22Rv1 (cell line): Measurements from ENCODE around the gene SGCG.
"Not testable (repeated sequence)": the region's sequence is repeated elsewhere in the genome, so short reads cannot be mapped to it uniquely, and the experiment has no call there.

Source experiments
- H3K27ac ChIP-seq: fragments of 450-650 bp; 2 replicates; pipeline ENCODE4 v1.5.1; 2017
- ZFX ChIP-seq: fragments of 450-650 bp; IDR thresholded peaks from 2 replicates; pipeline ENCODE4 v1.6.1; 2017; ENCODE audit warnings: antibody characterized with exemption, borderline replicate concordance
- TF ChIP-seq, protein P1 (sequence below): fragments of 450-650 bp; IDR thresholded peaks from 2 replicates; pipeline ENCODE4 v1.5.1; 2017; ENCODE audit warnings: mild to moderate bottlenecking

The SGCG gene

DNA sequence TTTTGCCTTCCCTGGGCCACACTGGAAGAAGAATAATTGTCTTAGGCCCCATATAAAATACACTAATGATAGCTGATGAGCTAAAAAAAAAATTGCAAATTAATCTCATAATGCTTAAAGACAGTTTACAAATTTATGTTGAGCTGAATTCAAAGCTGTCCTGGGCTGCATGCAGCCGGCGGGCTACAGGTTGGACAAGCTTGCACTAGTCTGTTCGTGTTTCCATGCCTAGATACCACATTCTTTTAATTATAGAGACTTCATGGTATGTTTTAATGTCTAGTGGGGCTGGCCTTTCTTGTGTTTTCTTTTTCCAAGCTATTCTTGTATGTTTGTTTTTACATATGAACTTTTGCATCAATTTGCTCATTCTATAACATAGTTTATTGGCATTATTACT is 90.6 kb downstream of the SGCG start:
- TF ChIP-seq, protein P1, sequence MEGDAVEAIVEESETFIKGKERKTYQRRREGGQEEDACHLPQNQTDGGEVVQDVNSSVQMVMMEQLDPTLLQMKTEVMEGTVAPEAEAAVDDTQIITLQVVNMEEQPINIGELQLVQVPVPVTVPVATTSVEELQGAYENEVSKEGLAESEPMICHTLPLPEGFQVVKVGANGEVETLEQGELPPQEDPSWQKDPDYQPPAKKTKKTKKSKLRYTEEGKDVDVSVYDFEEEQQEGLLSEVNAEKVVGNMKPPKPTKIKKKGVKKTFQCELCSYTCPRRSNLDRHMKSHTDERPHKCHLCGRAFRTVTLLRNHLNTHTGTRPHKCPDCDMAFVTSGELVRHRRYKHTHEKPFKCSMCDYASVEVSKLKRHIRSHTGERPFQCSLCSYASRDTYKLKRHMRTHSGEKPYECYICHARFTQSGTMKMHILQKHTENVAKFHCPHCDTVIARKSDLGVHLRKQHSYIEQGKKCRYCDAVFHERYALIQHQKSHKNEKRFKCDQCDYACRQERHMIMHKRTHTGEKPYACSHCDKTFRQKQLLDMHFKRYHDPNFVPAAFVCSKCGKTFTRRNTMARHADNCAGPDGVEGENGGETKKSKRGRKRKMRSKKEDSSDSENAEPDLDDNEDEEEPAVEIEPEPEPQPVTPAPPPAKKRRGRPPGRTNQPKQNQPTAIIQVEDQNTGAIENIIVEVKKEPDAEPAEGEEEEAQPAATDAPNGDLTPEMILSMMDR = no peak
- TF ChIP-seq ZFX = no peak
- H3K27ac ChIP-seq = no peak overlapping the region

DNA sequence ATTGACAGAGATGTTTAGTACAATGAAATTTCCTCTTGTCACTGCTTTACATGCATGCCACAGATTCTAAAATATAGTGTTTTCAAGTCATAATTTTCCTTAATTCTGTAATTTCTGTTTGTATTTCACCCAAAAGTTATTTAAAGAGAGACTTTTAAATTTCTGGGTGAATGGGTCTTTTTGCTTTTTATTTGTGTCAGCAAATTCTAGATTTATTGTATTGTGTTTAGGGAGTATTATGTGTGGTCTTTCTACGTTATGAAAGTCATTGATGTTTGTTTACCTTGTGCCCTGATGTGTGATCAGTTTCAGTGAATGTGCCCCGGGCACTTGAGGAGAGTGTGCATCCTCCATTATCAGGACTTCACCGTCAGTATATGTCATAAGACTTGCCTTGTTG is 92.7 kb downstream of the SGCG start:
- no peak overlapping the region for H3K27ac ChIP-seq
- TF ChIP-seq, protein P1 = no peak
- no peak for TF ChIP-seq ZFX

DNA sequence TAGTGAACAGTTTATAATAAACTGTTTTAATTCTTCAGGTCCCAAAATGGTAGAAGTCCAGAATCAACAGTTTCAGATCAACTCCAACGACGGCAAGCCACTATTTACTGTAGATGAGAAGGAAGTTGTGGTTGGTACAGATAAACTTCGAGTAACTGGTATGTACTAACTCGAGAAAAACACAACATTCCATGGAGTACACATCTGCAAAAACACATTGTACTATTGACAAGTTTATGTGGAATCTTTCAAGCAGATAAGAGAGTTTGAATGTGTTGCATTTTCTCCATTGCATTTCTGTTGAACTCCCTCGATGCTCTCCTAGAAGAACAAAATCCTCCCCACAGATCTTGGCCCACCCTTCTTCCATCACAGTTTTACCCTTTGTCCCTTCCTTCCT is 98.5 kb downstream of the SGCG start:
- TF ChIP-seq, protein P1 = no peak
- TF ChIP-seq ZFX = no peak

DNA sequence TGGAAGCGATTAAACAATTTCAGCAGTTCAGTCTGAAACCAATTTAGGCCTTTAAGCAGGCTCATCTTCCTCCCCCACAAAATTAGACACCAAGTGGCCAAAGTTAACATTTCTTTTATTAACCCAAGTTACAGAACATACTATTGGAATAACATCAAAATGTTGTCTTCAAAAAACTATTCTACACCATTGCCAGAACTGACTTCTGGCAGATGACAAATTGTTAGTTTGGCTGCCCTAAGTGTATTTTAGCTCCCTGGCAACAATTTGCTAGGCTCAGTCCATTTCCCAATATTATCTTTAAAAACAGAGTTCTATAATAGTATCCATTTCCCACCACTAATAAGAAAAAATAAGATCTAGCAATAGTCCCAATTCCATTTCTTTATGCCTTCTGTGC is 107.8 kb downstream of the SGCG start:
- no peak overlapping the region for H3K27ac ChIP-seq
- TF ChIP-seq, protein P1 = no peak
- TF ChIP-seq ZFX = no peak

More for the DNA sequence above, 98.5 kb downstream of the SGCG start:
- no peak overlapping the region for H3K27ac ChIP-seq

DNA sequence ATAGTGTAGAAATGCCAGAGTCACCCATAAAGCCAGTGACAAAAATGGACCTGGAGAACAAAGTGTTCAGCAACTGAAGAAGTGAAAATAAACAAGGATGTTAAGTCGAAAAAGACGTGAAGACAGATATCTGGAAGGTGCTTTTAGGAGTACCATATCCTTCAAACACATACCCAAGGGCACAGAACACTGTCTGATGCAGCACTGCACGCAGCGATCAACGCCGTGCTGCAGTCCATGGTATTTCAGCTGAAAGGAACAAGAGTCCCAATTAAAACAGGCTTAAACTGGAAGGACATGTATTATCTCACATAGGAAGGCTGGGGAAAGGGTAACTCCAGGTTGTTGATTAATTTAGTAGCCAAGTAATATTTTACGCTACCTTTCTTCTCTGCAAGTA is 108.2 kb downstream of the SGCG start:
- TF ChIP-seq ZFX = no peak
- TF ChIP-seq, protein P1 = no peak
- H3K27ac ChIP-seq = no peak overlapping the region

DNA sequence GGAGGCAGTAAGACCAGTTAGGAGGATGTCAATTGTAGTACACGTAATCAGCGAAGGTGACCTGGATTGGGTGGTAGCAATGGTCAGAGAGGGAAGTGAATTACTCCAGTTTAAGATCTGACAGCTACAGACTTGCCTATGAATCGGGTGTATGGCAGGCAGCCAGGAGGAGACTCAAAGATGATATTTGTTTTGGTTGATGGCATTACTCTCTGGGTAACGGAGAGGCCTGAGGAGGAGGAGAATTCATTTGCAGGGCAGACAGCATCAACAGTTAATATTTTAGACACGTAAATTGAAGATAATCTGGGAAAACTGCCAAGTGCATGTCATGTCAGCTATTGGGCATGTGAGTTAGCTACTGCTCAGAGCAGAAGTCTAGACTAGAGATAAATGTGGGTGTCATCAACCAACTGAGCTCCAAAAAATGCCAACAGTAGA is 109.2 kb downstream of the SGCG start:
- TF ChIP-seq, protein P1 = no peak
- TF ChIP-seq ZFX = no peak
- H3K27ac ChIP-seq = no peak overlapping the region

DNA sequence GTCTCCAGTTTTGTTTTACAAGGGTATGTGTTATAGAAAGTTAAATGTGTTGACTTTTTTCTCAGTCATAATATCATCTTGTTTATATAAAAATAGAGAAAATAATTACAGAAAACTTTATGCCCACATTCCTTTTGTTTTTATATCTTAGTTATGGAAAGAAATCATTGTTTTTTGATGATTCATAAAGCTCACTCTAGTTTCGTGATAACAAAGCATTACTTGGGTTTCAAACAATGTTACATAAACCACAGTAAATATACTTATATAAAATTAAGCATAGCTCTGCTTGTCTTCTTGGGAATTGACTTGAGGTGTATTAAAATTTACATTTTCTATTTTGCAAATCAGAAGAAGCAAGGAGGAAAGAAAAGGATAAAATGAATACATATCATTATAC is 111.8 kb downstream of the SGCG start:
- H3K27ac ChIP-seq = no peak overlapping the region
- TF ChIP-seq, protein P1 = no peak
- no peak for TF ChIP-seq ZFX

DNA sequence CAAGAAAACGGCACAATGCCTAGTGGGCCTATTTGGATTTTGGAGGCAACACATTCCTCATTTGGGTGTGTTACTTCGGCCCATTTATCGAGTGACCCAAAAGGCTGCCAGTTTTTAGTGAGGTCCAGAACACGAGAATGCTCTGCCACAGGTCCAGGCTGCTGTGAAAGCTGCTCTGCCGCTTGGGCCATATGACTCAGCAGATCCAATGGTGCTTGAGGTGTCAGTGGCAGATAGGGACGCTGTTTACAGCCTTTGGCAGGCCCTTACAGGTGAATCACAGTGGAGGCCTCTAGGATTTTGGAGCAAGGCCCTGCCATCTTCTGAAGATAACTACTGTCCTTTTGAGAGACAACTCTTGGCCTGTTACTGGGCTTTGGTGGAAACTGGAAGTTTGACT is 134.1 kb downstream of the SGCG start:
- H3K27ac ChIP-seq = not testable (repeated sequence)
